ENCODE data around the gene EPB41L1. TPM values are rescaled to one million over a fixed set of nuclear protein-coding genes. Genes with fewer than 3 reads are reported as not detected.

EPB41L1 gene
- total and polyA plus RNA-seq, 2 experiments from 2014 or later: 24.1 to 48.7 TPM

- H3K9me2 ChIP-seq (ENCODE audit: insufficient read depth): no peaks in the 10 kb centered on the region
Observed at GRCh38 chr20:36205026-36205425, 50.5 kb downstream of the EPB41L1 start.

More at GRCh38 chr20:36205026-36205425, 50.5 kb downstream of the EPB41L1 start:
- Histone ChIP-seq H3F3A (replicated peaks; ENCODE audit: low read depth) (no peaks in the 10 kb centered on the region), H3K27ac (ENCODE audit: low read depth) (no peak overlapping the region), H4K20me1 (replicated peaks; ENCODE audit: insufficient read depth) (no peaks in the 10 kb centered on the region), H3K4me3 (no peak overlapping the region), H3K36me3 (ENCODE audit: insufficient read depth) (no peaks in the 10 kb centered on the region), H3K4me1 (ENCODE audit: insufficient read depth) (no peaks in the 10 kb centered on the region), H3K4me2 (no peak overlapping the region), H3K27me3 (ENCODE audit: insufficient read depth) (no peaks in the 10 kb centered on the region), H3K79me2 (replicated peaks; ENCODE audit: insufficient read depth) (no peaks in the 10 kb centered on the region), H2AFZ (no peak overlapping the region)
- TF ChIP-seq NANOG (IDR thresholded peaks at IDR 0.05; ENCODE audit: borderline replicate concordance) (no peak), CTCF (conservative IDR thresholded peaks at IDR 0.05; ENCODE audit: low read depth in 2 of 2) (no peak), REST (IDR thresholded peaks at IDR 0.05; ENCODE audit: unreplicated experiment) (no peak), POLR2AphosphoS5 (IDR thresholded peaks at IDR 0.05; ENCODE audit: low read depth) (no peak), CREB1 (CRISPR knock-in tag; IDR thresholded peaks at IDR 0.05; ENCODE audit: low read depth) (no peak), ETS1 (IDR thresholded peaks at IDR 0.05) (no peak), ZNF462 (CRISPR knock-in tag; IDR thresholded peaks at IDR 0.05) (no peak), STAT1 (IDR thresholded peaks at IDR 0.05; ENCODE audit: unreplicated experiment) (no peak), EZH2 (IDR thresholded peaks at IDR 0.05; ENCODE audit: low read depth, unreplicated experiment) (no peak), ZNF331 (CRISPR knock-in tag; IDR thresholded peaks at IDR 0.05; ENCODE audit: low read depth) (no peak), JUNB (IDR thresholded peaks at IDR 0.05; ENCODE audit: unreplicated experiment) (no peak), ZNF114 (CRISPR knock-in tag; IDR thresholded peaks at IDR 0.05) (no peak), EZH2phosphoT487 (IDR thresholded peaks at IDR 0.05; ENCODE audit: unreplicated experiment) (no peak)
- Mint-ChIP-seq H3K36me3 (ENCODE audit: low read depth) (peaks cover 5% of the 10 kb centered on the region; the same call in 1 of the 3 replicates), H3K9me3 (no peaks in the 10 kb centered on the region; the same call in 2 of the 3 replicates), H3K27me3 (ENCODE audit: insufficient read depth, low read depth, poor library complexity) (peaks cover 14% of the 10 kb centered on the region), H3K27ac (no peak overlapping the region), H3K4me1 (peaks cover 4% of the 10 kb centered on the region), H3K4me3 (no peak overlapping the region)
- DNase-seq (ENCODE audit: low spot score) (no peak), ATAC-seq (no peak)
